Caki2 (cell line): ENCODE measurements around the gene KIF22. TPM values are rescaled to one million over a fixed set of nuclear protein-coding genes. Genes with fewer than 3 reads are reported as not detected.
"Not testable (repeated sequence)": the region's sequence is repeated elsewhere in the genome, so short reads cannot be mapped to it uniquely, and the experiment has no call there.

Experiments
- DNase-seq: peaks from one replicate; pipeline ENCODE4 v3.0.0-alpha.2; 2015; ENCODE audit warnings: low read depth
- in situ Hi-C: cut with HindIII; loops from 2 replicates; pipeline ENCODE4 v1.10.0; 2016; ENCODE audit warnings: low sequenced_read_pairs, low pct_unique_long_range_greater_than_20kb, mixed read lengths
- total RNA-seq: library from RNA; depleted of rRNA; stranded (reverse); fragments of >200 nt; shearing (Covaris generic); gene quantifications from 2 replicates; pipeline ENCODE4 v1.2.3, GENCODE V29; 2014; ENCODE audit warnings: low replicate concordance

The KIF22 gene
- total RNA-seq, 1 experiment from 2014 or later: 188 TPM

DNA sequence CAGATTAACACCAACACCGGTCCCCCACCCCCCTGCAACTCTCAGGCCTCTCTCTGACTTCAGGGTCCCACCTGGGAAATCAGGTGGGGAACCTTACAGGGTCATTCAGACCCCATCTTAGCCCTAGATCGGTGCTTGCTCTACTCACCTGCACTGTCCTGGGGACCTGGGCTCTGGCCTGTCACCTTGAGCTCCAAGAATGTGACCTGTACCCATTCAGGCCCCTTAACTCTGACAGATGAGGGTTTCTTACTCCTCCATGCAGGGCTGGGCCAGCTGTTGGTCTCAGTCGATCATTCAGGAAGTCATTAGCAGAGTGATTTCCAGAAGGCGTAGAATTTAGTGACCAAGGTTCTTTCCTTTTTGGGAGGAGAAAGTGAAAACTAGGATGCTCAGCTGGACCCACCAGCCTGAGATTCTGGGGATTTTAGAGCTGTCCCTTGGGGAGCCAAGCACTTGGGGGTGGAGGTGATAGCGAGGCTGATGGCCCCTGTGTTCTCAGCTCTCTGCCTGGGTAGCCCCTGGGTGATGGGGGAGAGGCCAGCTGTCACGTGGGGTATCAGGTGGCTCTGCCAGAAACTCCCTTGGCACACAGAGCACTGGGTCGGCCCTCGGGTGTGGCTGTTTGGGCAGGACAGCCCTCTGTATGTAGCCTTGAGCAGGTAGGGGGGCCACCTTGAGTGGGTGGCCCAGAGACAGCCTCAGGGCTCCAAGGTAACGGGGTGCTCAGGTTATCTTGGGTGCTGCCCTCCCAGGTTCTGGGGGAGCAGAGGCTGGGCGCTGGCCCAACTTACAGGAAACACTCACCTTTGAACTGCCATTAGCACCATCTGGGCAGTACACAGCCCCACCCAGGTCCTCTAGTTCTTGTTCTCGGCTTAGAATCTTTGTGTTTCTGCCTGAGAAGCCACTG, 30.4 kb downstream of the KIF22 start:
- peak; percentile 79 for DNase-seq
- in situ Hi-C loops: no loop called here

DNA sequence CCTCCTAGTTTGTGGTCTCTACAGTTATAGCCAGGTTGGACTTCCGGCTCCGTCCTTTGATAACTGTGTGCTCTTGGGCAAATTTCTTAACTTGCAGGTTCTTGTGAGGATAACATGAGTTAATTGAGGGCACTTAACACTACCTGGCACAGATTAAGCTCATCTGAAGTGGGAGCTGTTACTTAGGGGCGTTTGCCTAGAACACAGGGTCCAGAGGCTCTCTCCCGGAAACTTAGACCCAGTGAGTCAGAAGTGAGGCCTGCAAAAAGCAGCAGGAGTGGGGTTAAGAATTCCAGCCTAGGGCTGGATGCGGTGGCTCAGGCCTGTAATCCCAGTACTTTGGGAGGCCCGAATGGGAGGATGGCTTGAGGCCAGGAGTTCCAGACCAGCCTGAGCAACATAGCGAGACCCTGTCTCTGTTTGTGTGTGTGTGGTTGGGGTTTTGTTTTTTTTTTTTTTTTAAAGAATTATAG, 31.1 kb downstream of the KIF22 start:
- in situ Hi-C loops: no loop called here
- DNase-seq: peak; percentile 74

DNA sequence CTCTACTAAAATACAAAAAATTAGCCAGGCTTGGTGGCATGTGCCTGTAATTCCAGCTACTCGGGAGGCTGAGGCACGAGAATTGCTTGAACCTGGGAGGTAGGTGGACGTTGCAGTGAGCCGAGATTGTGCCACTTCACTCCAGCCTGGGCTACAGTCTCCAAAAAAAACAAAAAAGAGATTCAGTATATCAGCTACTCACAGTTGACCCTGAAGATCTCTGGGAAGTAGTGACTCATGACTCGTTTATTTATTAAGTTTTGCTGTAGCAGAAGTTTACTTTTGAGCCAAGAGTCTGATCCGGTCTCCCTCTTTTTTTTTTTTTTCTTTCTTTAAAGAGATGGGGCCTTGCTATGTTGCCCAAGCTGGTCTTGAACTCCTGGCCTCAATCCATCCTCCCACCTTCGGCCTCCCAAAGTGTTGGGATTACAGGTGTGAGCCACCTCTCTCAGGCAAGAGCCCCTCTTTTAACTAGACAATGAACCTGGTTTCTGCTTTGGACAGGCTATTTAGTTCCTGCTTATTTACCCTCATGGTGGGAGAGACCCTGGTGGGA, 34.1 kb downstream of the KIF22 start:
- DNase-seq: peak; percentile 79

DNA sequence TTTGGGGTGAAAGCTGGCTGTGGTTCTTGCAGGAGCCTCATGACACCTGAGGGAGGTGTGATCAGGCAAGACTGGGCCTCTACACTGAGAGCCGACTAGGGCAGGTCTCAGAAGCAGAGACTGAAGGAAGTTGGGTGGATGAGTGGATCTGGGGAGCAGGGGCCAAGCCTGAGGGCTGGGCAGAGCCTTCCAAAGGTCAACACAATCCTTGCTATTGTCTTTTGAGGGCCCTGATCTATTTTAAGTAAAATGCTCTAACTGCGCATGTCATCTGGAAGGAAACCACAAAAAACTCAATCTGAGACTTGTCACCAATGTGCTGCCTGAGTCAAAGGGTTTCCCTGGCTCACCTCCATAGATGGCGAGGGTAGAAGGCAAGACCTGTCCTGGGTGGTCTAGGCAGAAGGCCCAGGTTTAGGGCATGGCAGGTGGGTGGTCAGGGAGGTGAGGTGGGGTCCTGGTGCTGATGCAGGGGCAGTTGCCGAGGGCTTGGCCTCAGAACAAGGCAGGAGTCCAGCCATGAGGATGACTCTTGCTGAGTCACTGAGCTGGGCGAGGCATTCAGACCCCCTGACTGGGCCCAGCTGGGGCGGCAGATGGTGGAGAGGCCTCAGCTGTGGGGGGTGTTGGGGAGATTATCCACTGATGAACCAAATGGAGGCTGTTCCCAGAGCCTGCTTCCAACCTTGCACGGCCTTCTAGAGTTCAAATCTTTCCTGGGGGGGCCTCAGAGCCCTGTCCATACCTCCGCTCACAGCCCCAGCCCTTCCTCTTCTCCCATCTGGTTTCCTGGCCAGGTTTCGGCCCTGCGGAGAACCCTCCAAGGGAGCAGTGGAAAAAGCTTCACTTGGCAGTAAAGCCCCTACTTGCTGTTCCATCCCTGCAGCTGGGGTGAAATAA, 34.8 kb downstream of the KIF22 start:
- peak; percentile 70 for DNase-seq
- in situ Hi-C loops: no loop called here

More for the DNA sequence above, 34.1 kb downstream of the KIF22 start:
- in situ Hi-C loops: no loop called here

DNA sequence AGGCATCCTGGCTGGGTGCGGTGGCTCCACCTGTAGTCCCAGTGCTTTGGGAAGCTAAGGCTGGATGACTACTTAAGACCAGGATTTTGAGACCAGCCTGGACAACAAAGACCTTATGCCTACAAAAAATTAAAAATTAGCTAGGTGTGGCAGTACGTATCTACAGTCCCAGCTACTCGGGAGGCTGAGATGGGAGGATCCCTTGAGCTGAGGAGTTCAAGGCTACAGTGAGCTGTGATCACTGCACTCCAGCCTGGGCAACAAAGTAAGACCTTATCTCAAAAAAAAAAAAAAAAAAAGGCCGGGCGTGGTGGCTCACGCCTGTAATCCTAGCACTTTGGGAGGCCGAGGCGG, 35.8 kb downstream of the KIF22 start:
- in situ Hi-C loops: no loop called here
- DNase-seq: no peak

DNA sequence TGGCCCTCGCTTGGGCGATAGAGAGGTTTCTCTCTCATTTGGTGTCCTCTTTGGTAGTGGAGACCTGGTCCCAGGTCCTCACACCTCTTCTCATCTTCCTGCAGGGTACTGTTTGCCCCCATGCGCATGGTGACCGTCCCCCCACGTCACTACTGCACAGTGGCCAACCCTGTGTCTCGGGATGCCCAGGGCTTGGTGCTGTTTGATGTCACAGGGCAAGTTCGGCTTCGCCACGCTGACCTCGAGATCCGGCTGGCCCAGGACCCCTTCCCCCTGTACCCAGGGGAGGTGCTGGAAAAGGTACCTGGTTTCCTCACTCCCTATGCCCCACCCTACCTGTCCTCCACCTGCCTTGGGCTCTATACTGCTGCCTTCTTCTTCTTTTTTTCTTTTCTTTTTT, 40.2 kb downstream of the KIF22 start:
- in situ Hi-C loops: no loop called here

DNA sequence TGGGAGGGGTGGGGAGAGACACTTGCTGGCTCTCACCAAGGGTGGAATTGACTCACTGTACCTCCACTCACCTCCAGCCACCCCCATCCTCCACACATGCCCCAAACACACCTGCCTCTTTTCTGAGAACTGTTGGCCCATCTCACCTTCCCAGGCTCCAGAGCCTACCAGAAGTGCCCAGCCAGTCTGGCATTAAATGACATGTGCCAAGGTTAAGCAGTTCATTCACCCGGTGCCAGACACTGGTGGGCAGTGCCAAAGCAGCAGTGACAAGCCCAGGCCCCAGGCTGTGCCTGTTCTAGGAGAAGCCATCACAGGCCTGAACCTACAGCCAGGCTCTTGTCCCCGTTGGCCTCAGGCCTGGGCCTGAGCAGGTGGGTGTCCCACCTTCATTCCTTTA, 40.9 kb downstream of the KIF22 start:
- in situ Hi-C loops: no loop called here
- no peak for DNase-seq

More for the DNA sequence above, 40.2 kb downstream of the KIF22 start:
- DNase-seq: no peak

DNA sequence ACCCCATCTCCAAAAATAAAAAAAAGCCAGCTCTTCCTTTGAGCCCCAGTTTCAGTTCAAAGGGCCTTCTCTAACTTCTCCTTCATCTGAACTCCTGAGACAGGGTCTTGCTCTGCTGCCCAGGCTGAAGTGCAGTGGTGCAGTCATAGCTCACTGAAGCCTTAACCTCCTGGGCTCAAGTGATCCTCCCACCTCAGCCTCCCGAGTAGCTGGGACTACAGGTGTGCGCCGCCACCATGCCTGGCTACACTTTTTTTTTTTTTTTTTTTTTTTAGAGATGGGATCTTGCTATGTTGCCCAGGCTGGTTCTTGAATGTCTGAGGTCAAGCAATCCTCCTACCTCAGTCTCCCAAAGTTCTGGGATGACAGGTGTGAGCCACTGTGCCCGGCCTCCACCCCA, 42.7 kb downstream of the KIF22 start:
- in situ Hi-C loops, DNase-seq: not testable (repeated sequence)

DNA sequence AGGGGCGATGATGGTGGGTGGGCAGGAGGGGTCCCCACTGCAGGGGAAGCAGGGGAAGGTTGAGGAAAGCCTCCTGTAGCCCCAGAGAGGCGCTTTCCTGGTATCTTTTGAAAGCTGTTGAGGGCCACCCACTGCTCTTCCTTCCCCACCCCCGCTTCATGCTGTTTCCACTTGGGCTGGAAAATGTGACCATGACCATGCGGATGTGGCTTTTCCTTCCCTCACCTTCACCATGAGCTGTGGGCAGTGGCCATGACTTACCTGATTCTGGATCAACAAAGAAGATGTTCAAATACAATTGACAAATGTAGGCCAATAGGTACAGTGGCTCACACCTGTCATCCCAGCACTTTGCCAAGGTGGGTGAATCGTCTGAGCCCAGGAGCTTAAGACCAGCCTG, 43.5 kb downstream of the KIF22 start:
- no peak for DNase-seq
- in situ Hi-C loops: no loop called here

DNA sequence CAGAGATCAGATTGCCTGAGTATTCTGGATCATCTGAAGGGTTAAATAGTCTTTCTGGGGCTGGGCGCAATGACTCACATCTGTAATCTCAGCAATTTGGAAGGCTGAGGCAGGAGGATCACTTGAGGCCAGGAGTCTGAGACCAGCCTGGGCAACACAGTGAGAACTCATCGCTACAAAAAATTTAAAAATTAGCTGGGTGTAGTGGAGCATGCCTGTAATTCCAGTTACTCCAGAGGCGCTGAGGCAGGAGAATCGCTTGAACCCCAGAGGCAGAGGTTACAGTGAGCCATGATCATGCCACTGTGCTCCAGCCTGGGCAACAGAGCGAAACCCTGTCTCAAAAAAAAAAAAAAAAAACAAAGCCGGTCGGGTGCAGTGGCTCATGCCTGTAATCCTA, 45.4 kb downstream of the KIF22 start:
- in situ Hi-C loops: no loop called here
- DNase-seq: peak; percentile 71

DNA sequence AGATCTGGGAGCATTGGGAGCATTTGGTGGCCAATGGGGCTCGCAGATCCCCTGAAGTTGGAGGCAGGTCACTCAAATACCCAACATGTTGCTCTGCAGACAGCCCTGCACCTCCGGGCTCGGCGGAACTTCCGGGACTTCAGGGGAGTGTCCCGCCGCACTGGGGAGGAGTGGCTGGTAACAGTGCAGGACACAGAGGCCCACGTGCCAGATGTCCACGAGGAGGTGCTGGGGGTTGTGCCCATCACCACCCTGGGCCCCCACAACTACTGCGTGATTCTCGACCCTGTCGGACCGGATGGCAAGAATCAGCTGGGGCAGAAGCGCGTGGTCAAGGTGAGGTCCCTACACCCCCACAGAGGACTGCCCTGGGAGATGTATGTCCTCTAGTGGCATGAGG, 46.1 kb downstream of the KIF22 start:
- in situ Hi-C loops: no loop called here

DNA sequence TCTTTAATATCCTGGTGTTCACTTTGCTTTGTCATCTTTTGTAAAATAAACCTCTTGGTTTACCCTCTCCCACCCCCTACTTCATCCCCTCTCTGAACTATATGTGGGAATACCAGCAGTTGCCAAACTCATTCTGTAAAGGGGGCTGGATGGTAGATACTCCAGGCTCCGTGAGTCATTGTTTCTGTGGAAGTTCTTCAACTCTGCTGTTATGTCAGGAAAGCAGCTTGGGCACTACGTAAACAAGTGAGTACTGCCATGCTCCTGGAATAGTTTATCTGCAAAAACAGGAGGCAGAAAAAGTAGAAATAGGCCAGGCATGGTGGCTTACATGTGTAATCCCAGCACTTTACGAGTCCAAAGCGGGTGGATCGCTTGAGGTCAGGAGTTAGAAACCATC, 47.3 kb downstream of the KIF22 start:
- no peak for DNase-seq
- in situ Hi-C loops: no loop called here

More for the DNA sequence above, 46.1 kb downstream of the KIF22 start:
- no peak for DNase-seq

DNA sequence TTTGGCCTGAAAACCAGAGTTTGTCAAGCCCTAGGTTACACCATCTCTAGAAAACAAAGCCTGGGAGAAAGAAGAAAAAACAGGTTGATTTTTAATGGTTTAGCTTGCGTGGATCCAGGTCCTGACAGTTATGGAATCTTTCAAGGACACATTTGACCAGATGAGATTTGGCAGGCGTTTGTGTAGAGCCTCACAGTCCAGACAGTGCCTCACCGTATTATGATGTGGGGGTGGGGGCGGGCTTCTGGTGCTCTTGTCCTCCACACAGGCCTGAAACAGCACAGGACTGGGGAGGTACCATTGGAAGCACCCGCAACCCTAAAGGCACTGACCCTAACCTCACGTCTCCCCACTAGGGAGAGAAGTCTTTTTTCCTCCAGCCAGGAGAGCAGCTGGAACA, 49.3 kb downstream of the KIF22 start:
- in situ Hi-C loops: no loop called here
- DNase-seq: no peak

DNA sequence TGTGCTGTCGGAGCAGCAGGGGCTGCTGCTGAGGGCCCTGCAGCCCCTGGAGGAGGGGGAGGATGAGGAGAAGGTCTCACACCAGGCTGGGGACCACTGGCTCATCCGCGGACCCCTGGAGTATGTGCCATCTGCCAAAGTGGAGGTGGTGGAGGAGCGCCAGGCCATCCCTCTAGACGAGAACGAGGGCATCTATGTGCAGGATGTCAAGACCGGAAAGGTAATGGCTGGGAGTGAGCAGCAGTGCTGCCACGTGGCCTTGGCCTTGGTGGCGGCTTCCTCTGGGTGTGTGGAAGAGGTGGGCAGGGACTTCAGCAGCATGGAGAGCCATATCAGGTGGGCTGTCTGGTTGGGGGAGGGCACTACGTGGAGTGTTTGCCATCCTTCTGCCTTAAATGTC, 49.7 kb downstream of the KIF22 start:
- DNase-seq: no peak
- in situ Hi-C loops: no loop called here

DNA sequence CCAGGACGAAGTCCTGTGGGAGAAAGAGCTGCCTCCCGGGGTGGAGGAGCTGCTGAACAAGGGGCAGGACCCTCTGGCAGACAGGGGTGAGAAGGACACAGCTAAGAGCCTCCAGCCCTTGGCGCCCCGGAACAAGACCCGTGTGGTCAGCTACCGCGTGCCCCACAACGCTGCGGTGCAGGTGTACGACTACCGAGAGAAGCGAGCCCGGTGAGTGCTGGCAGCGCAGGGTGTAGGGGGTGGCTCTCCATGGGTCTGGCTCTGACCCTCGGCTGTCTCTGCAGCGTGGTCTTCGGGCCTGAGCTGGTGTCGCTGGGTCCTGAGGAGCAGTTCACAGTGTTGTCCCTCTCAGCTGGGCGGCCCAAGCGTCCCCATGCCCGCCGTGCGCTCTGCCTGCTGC, 51.1 kb downstream of the KIF22 start:
- DNase-seq: no peak
- in situ Hi-C loops: no loop called here

DNA sequence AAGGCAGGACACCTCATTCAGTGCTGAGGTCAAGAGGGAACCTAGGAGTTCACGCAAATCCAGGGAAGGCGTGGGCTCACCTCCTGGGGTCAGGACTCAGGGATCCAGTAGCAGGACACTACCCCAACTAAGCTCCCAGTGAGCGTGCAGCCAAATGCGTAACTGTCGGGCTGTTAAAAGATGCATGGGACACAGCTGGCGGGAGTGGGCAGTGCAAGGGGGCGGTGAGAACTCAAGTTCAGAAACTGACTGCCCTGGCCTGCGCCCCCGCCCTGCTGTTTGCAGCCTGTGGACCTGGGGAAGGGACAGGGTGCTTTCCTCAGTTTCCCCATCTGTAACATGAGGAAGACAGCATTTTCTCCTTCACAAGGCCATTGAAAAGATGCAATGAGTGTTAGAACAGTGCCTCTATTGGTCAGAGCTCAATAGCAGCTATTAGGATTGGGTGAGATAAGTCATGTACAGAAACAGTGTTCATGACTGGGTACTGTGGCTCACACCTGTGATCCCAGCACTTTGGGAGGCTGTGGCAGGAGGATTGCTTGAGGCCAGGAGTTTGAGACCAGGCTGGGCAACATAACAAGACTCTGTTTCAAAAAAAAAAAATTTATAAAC, 52.3 kb downstream of the KIF22 start:
- in situ Hi-C loops: no loop called here
- DNase-seq: no peak

DNA sequence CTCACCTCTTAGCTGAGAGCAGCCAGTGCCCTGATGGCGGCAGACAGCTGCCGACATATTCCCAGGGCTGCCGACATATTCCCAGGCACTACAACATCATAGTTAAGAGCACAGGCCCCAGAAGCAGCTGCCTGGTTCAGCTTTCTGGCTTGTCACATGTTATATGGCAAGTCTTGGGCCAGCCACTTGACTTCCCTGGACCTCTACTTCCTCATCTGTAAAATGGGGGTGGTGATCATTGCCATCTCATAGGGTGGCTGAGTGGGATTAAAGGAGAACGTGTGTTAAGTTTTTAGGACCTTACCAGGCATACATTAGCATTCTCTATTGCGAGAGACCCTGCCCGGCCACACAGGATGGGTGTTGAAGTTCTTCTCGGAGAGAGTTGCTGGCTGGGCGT, 53.4 kb downstream of the KIF22 start:
- in situ Hi-C loops: no loop called here
- no peak for DNase-seq

DNA sequence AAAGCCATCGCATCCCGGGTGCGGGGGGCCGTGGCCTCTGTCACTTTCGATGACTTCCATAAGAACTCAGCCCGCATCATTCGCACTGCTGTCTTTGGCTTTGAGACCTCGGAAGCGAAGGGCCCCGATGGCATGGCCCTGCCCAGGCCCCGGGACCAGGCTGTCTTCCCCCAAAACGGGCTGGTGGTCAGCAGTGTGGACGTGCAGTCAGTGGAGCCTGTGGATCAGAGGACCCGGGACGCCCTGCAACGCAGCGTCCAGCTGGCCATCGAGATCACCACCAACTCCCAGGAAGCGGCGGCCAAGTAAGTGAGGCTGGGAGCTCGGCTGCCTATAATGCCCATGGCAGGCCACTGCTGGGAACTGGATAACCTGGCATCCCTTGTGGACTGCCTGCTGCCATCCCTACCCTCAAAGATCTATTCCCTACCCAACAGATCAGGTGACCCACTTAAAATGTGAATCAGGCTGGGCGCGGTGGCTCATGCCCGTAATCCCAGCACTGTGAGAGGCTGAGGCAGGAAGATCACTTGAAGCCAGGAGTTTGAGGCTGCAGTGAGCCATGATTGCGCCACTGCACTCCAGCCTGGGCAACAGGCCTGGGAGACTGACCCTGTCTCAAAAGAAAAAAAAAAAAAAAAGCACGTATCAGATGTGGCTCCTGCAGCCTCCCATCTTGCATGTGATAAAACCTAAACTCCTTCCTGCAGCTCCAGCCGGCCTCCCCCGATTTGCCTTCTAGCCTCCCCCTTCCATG, 54.2 kb downstream of the KIF22 start:
- DNase-seq: no peak
- in situ Hi-C loops: no loop called here
